GM12801 (cell line): ENCODE measurements around the gene CALR3.

Experiments
- CTCF ChIP-seq: IDR thresholded peaks from one replicate; pipeline ENCODE4 v1.5.1; 2011; ENCODE audit warnings: control low read depth; ENCODE audit not compliant: insufficient read length; ENCODE audit errors: extremely low read depth

Gene CALR3

GRCh38 chr19:16527971-16528521 is 32.1 kb upstream of the CALR3 start:
- no peak for TF ChIP-seq CTCF

- no peak for TF ChIP-seq CTCF
Measured at GRCh38 chr19:16527334-16527935, 31.5 kb upstream of the CALR3 start.

- TF ChIP-seq CTCF: no peak
Measured at GRCh38 chr19:16525751-16526481, 29.9 kb upstream of the CALR3 start.

- TF ChIP-seq CTCF: no peak
Measured at GRCh38 chr19:16524991-16525734, 29.2 kb upstream of the CALR3 start.

GRCh38 chr19:16522559-16523377 is 26.8 kb upstream of the CALR3 start:
- no peak for TF ChIP-seq CTCF

GRCh38 chr19:16521715-16522289 is 25.8 kb upstream of the CALR3 start:
- TF ChIP-seq CTCF: no peak
